T47D (cell line): ENCODE data around the gene CPSF4L.

Experiments
- DNase-seq, 2 experiments: peaks; one replicate each; pipeline versions ENCODE4 v3.0.0 to v3.0.0-alpha.2; 2011 to 2012; ENCODE audit warnings: low read depth in 1 of 2, low spot score in 1 of 2
- JUND ChIP-seq: IDR thresholded peaks from 2 replicates; pipeline ENCODE4 v1.6.1; 2012; ENCODE audit warnings: low read depth
- in situ Hi-C: cut with HindIII; loops from 2 replicates; pipeline ENCODE4 v1.10.0; 2016; ENCODE audit warnings: low sequenced_read_pairs, low pct_unique_long_range_greater_than_20kb

CPSF4L gene

DNA sequence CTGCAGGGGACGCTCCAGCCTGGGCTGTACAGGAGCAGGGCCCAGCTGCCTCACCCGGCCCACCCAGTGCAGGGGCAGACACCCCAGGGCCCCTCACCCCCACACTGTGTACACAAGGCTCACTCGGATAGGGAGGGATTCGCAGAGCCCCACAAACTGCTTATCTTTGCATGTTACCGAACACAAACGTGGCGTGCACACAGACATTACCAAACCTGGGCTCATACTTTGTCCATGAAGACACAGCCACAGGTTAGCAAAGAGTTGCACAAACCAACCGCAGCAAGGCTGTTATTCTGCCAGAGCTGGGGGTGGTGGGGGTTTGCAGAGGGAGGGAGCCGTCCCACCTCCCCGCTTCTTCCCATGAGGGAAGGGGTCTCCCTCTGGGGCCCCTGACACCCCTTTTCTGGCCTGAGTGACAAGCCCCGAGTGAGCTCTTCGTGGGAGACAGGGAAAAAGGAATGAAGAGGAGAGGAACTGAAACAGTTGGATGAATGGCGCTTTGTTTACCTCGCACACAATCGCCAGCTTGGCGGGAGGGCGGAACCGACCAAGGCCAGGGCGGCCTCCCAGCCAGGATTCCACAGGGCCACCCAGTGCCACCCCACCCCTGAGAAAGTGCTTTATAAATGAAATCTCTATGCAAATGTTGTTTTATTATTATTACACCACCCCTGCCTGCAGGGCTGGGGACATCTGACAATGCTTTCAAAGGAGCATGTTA lies 434 bp upstream of the CPSF4L start:
- no peak for TF ChIP-seq JUND
- in situ Hi-C loops = no loop called here
- DNase-seq = peak in 1 of 2 experiments; percentile 77

DNA sequence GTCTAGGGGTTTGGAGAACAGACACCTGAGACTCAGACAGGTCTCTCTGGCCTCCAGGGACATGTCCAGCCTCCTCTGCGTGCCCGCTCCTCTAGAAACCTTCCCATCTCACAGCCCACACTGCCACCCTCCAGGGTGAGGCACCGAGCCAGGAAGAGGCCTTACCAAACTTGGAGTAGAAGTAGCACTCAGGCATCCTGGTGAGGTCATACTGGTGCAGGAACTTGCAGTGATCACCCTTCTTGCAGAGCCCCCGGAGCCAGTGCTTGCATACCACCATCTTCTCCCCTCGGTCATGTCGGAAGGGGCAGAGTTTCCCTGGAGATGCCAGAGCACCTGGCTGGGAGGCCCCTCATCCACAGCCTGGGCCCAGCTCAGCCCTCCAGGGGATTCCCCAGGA lies 4.2 kb downstream of the CPSF4L start:
- no peak for DNase-seq
- TF ChIP-seq JUND = no peak
- in situ Hi-C loops = no loop called here

DNA sequence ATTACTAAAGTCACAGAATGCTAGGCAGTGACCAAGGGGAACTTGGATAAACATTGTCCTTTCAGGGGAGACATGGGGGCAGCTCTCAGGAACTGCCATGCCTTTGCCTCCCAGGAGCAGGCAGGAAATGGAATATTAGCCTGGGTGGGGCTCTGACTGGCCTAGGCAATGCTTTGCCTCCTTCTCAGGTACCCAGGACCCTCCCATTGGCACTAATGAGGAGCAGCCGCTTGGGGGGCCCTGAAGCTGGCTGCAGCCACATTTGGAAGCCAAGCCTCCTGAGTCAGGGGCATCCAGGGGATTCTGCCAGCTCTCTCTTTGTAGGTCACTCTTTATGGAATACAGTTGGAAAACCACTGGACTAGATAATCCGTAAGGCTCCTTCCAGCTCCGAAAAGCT lies 5.5 kb downstream of the CPSF4L start:
- TF ChIP-seq JUND = no peak
- in situ Hi-C loops = no loop called here
- no peak for DNase-seq

GRCh38 chr17:73255671-73256181 lies 6.0 kb downstream of the CPSF4L start:
- in situ Hi-C loops = no loop called here
- no peak for TF ChIP-seq JUND
- DNase-seq = peak in 1 of 2 experiments; percentile 51

- DNase-seq = no peak
- in situ Hi-C loops = no loop called here
- no peak for TF ChIP-seq JUND
Measured at GRCh38 chr17:73251871-73252270, 9.8 kb downstream of the CPSF4L start.

- DNase-seq = no peak
- TF ChIP-seq JUND = no peak
- in situ Hi-C loops = no loop called here
Measured at GRCh38 chr17:73250851-73251640, 10.6 kb downstream of the CPSF4L start.

GRCh38 chr17:73249700-73250099 lies 12.0 kb downstream of the CPSF4L start:
- TF ChIP-seq JUND = no peak
- in situ Hi-C loops = no loop called here
- DNase-seq = no peak

GRCh38 chr17:73248532-73248931 lies 13.1 kb downstream of the CPSF4L start:
- TF ChIP-seq JUND = no peak
- in situ Hi-C loops = no loop called here
- DNase-seq = no peak

DNA sequence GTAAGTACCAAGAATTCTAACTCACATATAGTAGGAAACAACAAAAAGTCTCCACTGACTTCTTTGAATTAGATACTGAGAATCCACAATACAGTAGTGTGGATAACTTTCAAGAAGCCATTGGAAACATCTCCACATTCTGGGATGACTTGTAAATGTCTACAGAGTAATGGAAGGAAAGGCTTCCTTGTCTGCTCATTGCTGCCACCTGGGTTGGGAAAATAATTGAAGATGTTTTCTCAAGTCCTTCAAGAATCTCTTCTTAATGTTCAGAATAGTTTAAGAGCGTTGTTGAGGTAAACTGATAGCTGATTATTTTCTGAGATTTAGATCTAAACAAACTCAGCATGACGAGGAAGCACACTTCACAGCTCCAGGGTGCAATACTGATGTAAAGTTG lies 14.0 kb downstream of the CPSF4L start:
- no peak for TF ChIP-seq JUND
- in situ Hi-C loops = no loop called here
- peak in 1 of 2 experiments; percentile 53 for DNase-seq

DNA sequence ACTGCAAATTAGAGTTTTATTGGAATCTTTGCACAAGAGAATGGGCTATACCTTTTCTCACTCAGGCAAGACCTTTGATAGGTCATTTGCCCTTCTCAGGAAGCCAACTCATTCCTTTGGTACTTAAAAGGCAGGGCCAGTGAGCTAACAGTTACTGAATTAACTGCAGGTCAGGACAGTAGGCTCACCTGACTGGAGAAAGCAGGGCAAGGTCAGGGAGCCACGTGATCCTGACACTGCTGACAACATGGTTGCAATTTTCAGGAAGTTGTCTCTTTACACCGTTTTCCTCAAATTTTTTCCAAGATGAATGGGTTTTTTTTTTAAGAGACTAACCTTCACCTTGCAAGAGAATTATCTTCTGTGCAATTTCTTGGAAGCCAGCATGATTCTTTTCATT lies 21.1 kb downstream of the CPSF4L start:
- TF ChIP-seq JUND = no peak
- in situ Hi-C loops = no loop called here
- no peak for DNase-seq

DNA sequence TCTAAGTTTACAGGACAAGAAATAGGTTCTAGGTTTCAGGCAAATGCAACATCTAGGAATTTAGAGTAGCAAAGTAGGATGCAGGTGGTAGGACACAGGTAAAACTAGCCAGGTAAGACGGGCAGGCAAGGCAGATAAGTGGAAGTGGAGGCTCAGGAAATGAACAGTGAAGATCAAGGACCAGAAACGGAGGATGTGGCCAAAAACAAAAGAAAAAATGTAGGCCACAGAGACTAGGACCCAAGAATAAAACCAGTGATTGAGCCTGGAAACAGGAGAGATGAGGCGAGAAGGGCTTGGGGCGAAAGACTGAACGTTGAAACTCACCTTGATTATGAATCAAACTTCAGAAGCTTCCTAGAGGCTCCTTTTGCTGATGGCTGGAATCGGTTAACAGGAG lies 24.0 kb downstream of the CPSF4L start:
- TF ChIP-seq JUND = no peak
- no peak for DNase-seq
- in situ Hi-C loops = no loop called here

DNA sequence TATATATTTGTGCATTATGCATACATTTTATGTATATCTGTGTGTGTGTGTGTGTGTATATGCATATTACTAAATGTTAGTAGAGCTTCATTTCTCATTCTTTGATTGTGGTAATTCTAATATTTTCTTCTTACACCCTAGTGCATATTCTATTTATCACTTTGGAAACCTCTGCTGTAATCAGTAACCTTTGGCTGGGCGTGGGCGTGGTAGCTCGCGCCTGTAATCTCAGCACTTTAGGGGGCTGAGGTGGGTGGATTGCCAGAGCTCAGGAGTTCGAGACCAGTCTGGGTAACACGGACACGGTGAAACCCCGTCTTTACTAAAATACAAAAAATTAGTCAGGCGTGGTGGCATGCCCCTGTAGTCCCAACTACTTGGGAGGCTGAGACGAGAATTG lies 26.9 kb downstream of the CPSF4L start:
- in situ Hi-C loops = no loop called here
- no peak for DNase-seq
- TF ChIP-seq JUND = no peak
